ENCODE data around the gene FAM13C.

- TF ChIP-seq POLR2AphosphoS5 (IDR thresholded peaks at IDR 0.05; ENCODE audit: low read depth, low read length) = no peak
- no peak for TF ChIP-seq ZNF629 (CRISPR knock-in tag; conservative IDR thresholded peaks at IDR 0.05)
- TF ChIP-seq GMEB1 (CRISPR knock-in tag; IDR thresholded peaks at IDR 0.05; ENCODE audit: borderline replicate concordance) = no peak
- TF ChIP-seq ZNF75D (CRISPR knock-in tag; IDR thresholded peaks at IDR 0.05; ENCODE audit: borderline replicate concordance) = no peak
- TF ChIP-seq GABPA (IDR thresholded peaks at IDR 0.05; ENCODE audit: low read depth, low read length) = no peak
- TF ChIP-seq GABPA (CRISPR knock-in tag; IDR thresholded peaks at IDR 0.05; ENCODE audit: low read depth) = no peak
- TF ChIP-seq, protein P1, sequence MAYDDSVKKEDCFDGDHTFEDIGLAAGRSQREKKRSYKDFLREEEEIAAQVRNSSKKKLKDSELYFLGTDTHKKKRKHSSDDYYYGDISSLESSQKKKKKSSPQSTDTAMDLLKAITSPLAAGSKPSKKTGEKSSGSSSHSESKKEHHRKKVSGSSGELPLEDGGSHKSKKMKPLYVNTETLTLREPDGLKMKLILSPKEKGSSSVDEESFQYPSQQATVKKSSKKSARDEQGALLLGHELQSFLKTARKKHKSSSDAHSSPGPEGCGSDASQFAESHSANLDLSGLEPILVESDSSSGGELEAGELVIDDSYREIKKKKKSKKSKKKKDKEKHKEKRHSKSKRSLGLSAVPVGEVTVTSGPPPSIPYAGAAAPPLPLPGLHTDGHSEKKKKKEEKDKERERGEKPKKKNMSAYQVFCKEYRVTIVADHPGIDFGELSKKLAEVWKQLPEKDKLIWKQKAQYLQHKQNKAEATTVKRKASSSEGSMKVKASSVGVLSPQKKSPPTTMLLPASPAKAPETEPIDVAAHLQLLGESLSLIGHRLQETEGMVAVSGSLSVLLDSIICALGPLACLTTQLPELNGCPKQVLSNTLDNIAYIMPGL (CRISPR knock-in tag; IDR thresholded peaks at IDR 0.05; ENCODE audit: borderline replicate concordance in 1 of 2, low read depth in 1 of 2) = no peak
- TF ChIP-seq HCFC1 (IDR thresholded peaks at IDR 0.05; ENCODE audit: low read depth, low read length) = no peak
These were observed 23.0 kb downstream of the FAM13C start for GRCh38 chr10:59339351-59339750.

Measured in HepG2 (cell line).